Ishikawa (cell line): ENCODE measurements around the gene SLC39A9.

Experiments used
- CEBPB ChIP-seq: IDR thresholded peaks from 2 replicates; pipeline ENCODE4 v1.6.1; 2012
- EGR1 ChIP-seq: IDR thresholded peaks from 2 replicates; pipeline ENCODE4 v1.6.1; 2012
- EP300 ChIP-seq: IDR thresholded peaks from 2 replicates; pipeline ENCODE4 v1.6.1; 2012; ENCODE audit warnings: borderline replicate concordance
- FOXM1 ChIP-seq: IDR thresholded peaks from 2 replicates; pipeline ENCODE4 v1.6.1; 2012; ENCODE audit warnings: low read depth, borderline replicate concordance
- MAX ChIP-seq: IDR thresholded peaks from 2 replicates; pipeline ENCODE4 v1.6.1; 2012
- RAD21 ChIP-seq: IDR thresholded peaks from 2 replicates; pipeline ENCODE4 v1.6.1; 2012; ENCODE audit warnings: low read depth
- TAF1 ChIP-seq: IDR thresholded peaks from 2 replicates; pipeline ENCODE4 v1.6.1; 2012; ENCODE audit warnings: low read depth, mild to moderate bottlenecking
- TCF12 ChIP-seq: IDR thresholded peaks from 2 replicates; pipeline ENCODE4 v1.6.1; 2012; ENCODE audit warnings: low read depth
- ZBTB7A ChIP-seq: IDR thresholded peaks from 2 replicates; pipeline ENCODE4 v1.6.1; 2012; ENCODE audit warnings: low read depth

DNA sequence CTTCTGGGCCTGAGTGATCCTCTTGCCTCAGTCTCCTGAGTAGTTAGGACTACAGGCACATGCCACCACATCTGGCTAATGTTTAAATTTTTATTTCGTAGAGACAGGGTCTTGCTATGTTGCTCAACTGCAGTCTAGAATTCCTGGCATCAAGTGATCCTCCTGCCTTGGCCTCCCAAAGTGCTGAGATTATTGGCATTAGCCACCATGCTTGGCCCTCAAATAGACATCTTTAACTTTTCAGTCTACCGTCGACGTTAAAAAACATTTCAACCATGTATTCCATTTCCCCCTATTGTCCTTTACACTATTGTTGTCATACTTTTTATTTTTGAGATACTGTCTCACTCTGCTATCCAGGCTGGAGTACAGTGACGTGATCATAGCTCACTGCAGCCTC, 22.8 kb upstream of the SLC39A9 start:
- no peak for TF ChIP-seq EGR1
- TF ChIP-seq CEBPB = no peak
- no peak for TF ChIP-seq MAX
- TF ChIP-seq EP300 = no peak
- TF ChIP-seq TCF12 = no peak
- TF ChIP-seq FOXM1 = no peak
- no peak for TF ChIP-seq TAF1
- TF ChIP-seq ZBTB7A = no peak
- TF ChIP-seq RAD21 = no peak
